ENCODE data around the gene RIIAD1. TPM values are rescaled to one million over a fixed set of nuclear protein-coding genes. Genes with fewer than 3 reads are reported as not detected.
"Not testable (repeated sequence)": the region's sequence is repeated elsewhere in the genome, so short reads cannot be mapped to it uniquely, and the experiment has no call there.

Gene RIIAD1
- total RNA-seq, 4 donors from 2014 or later: not detected

DNA sequence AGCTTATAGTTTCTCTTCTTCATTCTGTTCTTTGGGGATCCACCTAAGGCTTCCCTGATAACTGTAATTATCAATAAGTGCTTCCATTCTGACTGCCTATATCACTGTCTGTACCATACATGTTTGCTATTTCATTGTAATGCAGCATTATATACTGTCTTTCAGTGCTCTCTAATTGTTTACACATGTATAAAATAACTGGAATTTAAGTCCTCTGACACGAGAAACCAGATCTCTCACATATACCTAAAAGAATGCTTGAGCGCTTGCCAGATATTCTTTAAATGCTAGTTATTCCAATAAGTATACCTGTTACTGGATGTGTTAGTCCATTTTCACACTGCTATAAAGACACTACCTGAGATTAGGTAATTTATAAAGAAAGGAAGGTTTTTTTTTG lies 39.4 kb upstream of the RIIAD1 start:
- ATAC-seq (no peak), DNase-seq (no peak)
- Histone ChIP-seq H3K27ac (no peak overlapping the region), H3K4me1 (peaks cover 3 to 7% of the 10 kb centered on the region in 2 donors), H3K9me3 (no peaks in the 10 kb centered on the region), H3K36me3 (peaks cover 0 to 37% of the 10 kb centered on the region in 2 donors), H3K27me3 (no peaks in the 10 kb centered on the region), H3K4me3 (no peak overlapping the region)
- intact Hi-C loops (cut with DNase I; ENCODE audit: low total_unique reads): no loop called here
- TF ChIP-seq, protein P1, sequence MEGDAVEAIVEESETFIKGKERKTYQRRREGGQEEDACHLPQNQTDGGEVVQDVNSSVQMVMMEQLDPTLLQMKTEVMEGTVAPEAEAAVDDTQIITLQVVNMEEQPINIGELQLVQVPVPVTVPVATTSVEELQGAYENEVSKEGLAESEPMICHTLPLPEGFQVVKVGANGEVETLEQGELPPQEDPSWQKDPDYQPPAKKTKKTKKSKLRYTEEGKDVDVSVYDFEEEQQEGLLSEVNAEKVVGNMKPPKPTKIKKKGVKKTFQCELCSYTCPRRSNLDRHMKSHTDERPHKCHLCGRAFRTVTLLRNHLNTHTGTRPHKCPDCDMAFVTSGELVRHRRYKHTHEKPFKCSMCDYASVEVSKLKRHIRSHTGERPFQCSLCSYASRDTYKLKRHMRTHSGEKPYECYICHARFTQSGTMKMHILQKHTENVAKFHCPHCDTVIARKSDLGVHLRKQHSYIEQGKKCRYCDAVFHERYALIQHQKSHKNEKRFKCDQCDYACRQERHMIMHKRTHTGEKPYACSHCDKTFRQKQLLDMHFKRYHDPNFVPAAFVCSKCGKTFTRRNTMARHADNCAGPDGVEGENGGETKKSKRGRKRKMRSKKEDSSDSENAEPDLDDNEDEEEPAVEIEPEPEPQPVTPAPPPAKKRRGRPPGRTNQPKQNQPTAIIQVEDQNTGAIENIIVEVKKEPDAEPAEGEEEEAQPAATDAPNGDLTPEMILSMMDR (IDR thresholded peaks at IDR 0.05 in 4 of 5, conservative IDR thresholded peaks at IDR 0.05 in 1 of 5): no peak
- no peak for TF ChIP-seq POLR2A (IDR thresholded peaks at IDR 0.05)
- in situ Hi-C loops (cut with MboI; ENCODE audit: low sequenced_read_pairs in 4 of 4): no loop called here

DNA sequence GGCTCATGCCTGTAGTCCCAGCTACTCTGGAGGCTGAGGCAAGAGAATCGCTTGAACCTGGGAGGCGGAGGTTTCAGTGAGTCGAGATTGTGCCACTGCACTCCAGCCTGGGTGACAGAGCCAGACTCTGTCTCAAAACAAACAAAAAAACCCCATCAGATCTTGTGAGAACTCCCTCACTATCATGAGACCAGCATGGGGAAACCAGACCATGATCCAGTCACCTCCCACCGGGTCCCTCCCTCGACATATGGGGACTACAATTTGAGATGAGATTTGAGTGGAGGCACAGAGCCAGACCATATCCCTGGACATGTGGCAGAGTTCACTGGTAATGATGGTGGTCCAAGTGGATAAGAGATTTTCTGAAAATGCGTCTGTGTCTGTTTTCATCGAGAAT lies 38.4 kb upstream of the RIIAD1 start:
- in situ Hi-C loops (cut with MboI; ENCODE audit: low sequenced_read_pairs in 4 of 4); ATAC-seq; intact Hi-C loops (cut with DNase I; ENCODE audit: low total_unique reads); H3K4me1 ChIP-seq; H3K27ac ChIP-seq; H3K4me3 ChIP-seq; H3K9me3 ChIP-seq; H3K27me3 ChIP-seq; DNase-seq: not testable (repeated sequence)
- peaks cover 0 to 33% of the 10 kb centered on the region in 2 donors for H3K36me3 ChIP-seq

DNA sequence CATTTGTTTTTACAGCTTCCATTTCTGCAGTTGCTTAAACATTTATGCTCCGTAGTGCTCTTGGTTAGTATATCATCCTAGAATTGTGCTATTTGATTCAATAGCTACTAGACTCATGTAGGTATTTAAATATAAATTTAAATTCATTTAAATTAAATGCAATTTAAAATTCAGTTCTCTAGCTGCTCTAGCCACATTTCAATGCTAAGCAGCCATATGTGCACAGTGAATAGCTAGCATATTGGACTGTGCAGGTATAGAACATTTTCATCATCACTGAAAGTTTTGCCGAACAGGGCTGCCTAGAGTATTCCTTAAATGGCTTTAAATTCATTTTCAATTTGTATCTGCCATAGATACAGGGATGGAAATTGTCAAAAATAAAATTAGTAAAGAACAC lies 37.2 kb upstream of the RIIAD1 start:
- H3K4me1 ChIP-seq: peaks cover 3 to 7% of the 10 kb centered on the region in 2 donors
- H3K27me3 ChIP-seq: no peaks in the 10 kb centered on the region
- ATAC-seq (no peak), DNase-seq (no peak)
- TF ChIP-seq POLR2A (IDR thresholded peaks at IDR 0.05): no peak
- TF ChIP-seq, protein P1 (IDR thresholded peaks at IDR 0.05 in 4 of 5, conservative IDR thresholded peaks at IDR 0.05 in 1 of 5): no peak
- in situ Hi-C loops (cut with MboI; ENCODE audit: low sequenced_read_pairs in 4 of 4) (no loop called here), intact Hi-C loops (cut with DNase I; ENCODE audit: low total_unique reads) (no loop called here)
- no peak overlapping the region for H3K4me3 ChIP-seq
- peaks cover 0 to 29% of the 10 kb centered on the region in 2 donors for H3K36me3 ChIP-seq
- H3K27ac ChIP-seq: no peak overlapping the region
- H3K9me3 ChIP-seq: no peaks in the 10 kb centered on the region

DNA sequence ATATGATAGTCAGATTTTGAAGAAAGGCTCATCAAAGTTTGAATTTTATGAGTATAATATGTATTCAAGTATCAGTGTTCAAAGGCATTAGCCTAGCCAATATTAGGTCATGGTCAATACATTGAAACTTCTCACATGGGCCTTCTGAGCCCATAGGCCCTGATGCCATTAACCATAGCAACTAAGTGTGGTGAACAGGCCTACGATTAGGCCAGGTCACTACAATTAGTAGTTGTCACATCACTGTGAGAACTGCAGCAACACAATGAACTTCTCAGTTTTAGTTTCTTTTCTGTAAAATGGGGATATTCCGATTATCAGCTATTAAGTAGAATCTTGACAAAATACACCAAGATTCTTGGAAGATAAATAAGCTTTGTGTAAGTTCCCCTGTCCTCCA lies 34.8 kb upstream of the RIIAD1 start:
- Histone ChIP-seq H3K4me1 (no peaks in the 10 kb centered on the region), H3K4me3 (no peak overlapping the region), H3K36me3 (peaks cover 0 to 29% of the 10 kb centered on the region in 2 donors), H3K27me3 (no peaks in the 10 kb centered on the region), H3K9me3 (no peaks in the 10 kb centered on the region), H3K27ac (no peak overlapping the region)
- in situ Hi-C loops (cut with MboI; ENCODE audit: low sequenced_read_pairs in 4 of 4): no loop called here
- DNase-seq (no peak), ATAC-seq (no peak)
- TF ChIP-seq, protein P1 (IDR thresholded peaks at IDR 0.05 in 4 of 5, conservative IDR thresholded peaks at IDR 0.05 in 1 of 5): no peak
- intact Hi-C loops (cut with DNase I; ENCODE audit: low total_unique reads): no loop called here

DNA sequence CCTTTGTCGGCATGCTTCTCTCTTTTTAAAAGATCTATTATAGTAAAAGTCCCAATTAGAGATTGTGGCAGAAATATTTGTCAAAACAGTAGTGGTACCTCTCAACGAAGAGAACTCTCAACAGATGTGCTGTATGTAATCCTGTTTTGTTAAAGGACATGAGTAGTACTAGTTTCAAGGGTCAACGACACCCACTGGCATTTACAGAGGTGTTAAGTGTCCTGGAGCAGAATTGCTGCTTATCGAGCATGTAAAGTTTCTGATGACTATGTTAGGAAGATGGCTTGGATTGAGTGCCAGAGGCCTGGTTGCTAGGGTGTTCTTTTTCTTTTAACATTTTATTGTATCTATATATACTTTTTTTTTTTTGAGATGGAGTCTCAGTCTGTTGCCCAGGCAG lies 31.8 kb upstream of the RIIAD1 start:
- Histone ChIP-seq H3K4me3 (no peak overlapping the region), H3K4me1 (no peaks in the 10 kb centered on the region), H3K9me3 (no peaks in the 10 kb centered on the region), H3K36me3 (peaks cover 0 to 40% of the 10 kb centered on the region in 2 donors), H3K27ac (no peak overlapping the region), H3K27me3 (no peaks in the 10 kb centered on the region)
- in situ Hi-C loops (cut with MboI; ENCODE audit: low sequenced_read_pairs in 4 of 4): no loop called here
- DNase-seq (no peak), ATAC-seq (no peak)
- intact Hi-C loops (cut with DNase I; ENCODE audit: low total_unique reads): no loop called here
- no peak for TF ChIP-seq POLR2A (IDR thresholded peaks at IDR 0.05)
- TF ChIP-seq, protein P1 (IDR thresholded peaks at IDR 0.05 in 4 of 5, conservative IDR thresholded peaks at IDR 0.05 in 1 of 5): no peak

Data from gastrocnemius medialis (tissue), 4 donors.